Omental fat pad (tissue), 4 donors: Measurements from ENCODE around the gene MARS1. TPM values are rescaled to one million over a fixed set of nuclear protein-coding genes. Genes with fewer than 3 reads are reported as not detected.

Source experiments
- ATAC-seq: fragments of 150-250 bp; one replicate; pipeline ENCODE4 v1.9.1; 2016; ENCODE audit warnings: mild to moderate bottlenecking, moderate library complexity; ENCODE audit not compliant: low FRiP score
- DNase-seq: peaks from one replicate; pipeline ENCODE4 v3.0.0-alpha.2; 2019; ENCODE audit warnings: low spot score
- total RNA-seq, 4 donors: library from RNA; depleted of rRNA; stranded (reverse); fragments of >200 nt; gene quantifications; one replicate each; pipeline ENCODE4 v1.1.0, GENCODE V29; 2016
- TF ChIP-seq, protein P1 (sequence below), 3 donors: fragments of 450-650 bp; IDR thresholded peaks; one replicate each; pipeline ENCODE4 v1.5.1; 2016 to 2017; ENCODE audit warnings: antibody characterized with exemption in 3 of 3, mild to moderate bottlenecking in 3 of 3, moderate library complexity in 2 of 3

Gene MARS1
- total RNA-seq, 4 donors from 2014 or later: 53.5 to 108 (median 58.4) TPM

DNA sequence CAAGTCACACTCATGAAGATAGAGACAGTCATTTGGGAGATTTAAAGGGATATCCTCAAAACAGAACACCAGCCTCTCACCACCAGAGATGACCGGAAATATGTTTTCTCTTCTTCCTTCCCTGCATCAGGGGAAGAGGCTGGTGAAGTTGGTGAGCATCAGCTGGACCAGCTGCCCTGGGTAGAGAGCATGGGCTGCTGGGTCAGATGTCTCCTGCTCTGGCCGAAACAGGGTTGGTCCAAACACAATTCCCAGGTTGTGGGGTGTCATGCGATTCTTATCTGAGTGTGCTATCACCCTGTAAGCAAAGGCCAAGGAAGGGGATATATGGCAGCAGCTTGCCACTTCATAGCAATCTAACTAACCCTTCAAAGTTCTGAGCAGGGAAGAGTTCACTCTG, 15.5 kb upstream of the MARS1 start:
- ATAC-seq (no peak), DNase-seq (no peak)
- TF ChIP-seq, protein P1, sequence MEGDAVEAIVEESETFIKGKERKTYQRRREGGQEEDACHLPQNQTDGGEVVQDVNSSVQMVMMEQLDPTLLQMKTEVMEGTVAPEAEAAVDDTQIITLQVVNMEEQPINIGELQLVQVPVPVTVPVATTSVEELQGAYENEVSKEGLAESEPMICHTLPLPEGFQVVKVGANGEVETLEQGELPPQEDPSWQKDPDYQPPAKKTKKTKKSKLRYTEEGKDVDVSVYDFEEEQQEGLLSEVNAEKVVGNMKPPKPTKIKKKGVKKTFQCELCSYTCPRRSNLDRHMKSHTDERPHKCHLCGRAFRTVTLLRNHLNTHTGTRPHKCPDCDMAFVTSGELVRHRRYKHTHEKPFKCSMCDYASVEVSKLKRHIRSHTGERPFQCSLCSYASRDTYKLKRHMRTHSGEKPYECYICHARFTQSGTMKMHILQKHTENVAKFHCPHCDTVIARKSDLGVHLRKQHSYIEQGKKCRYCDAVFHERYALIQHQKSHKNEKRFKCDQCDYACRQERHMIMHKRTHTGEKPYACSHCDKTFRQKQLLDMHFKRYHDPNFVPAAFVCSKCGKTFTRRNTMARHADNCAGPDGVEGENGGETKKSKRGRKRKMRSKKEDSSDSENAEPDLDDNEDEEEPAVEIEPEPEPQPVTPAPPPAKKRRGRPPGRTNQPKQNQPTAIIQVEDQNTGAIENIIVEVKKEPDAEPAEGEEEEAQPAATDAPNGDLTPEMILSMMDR (IDR thresholded peaks at IDR 0.05): no peak

DNA sequence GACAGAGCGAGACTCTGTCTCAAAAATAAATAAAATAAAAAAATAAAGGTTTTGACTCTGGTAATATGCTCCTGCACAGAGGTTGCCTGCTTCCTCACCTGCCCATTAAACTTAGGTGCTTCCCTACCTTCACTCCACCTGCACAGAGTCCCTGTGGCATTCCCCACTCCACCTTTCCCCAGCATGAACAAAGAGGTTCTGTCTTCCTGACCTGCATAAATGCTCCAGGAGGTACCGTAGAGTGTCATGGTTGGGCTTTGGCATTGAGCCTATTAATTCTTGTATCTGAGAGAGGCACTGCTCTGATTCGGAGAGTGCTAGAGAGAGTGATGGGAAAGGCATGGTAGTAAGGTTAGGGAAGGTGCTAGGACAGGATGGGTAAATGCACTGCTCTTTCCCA, 14.5 kb upstream of the MARS1 start:
- DNase-seq (no peak), ATAC-seq (no peak)
- TF ChIP-seq, protein P1 (IDR thresholded peaks at IDR 0.05): no peak

DNA sequence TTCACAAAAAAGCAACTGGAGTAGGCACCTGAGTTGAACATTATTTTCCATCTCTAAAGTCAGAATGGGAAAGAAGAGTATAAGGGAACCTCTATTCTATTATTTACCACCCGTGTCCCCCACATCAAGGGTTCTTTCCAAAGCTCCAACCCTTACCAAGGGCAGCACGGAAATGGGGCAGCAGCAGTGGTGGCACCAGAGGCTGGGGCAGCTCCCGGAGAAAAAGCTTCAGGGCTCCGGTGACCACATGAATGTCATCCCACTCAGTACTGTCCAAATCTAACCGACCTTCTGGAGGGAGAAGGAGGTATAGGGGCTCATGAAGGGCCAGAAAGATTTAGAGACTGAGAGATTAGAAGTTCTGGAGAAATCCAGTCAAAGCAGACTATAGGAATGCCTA, 14.0 kb upstream of the MARS1 start:
- TF ChIP-seq, protein P1 (IDR thresholded peaks at IDR 0.05): no peak
- DNase-seq: no peak
- no peak for ATAC-seq

DNA sequence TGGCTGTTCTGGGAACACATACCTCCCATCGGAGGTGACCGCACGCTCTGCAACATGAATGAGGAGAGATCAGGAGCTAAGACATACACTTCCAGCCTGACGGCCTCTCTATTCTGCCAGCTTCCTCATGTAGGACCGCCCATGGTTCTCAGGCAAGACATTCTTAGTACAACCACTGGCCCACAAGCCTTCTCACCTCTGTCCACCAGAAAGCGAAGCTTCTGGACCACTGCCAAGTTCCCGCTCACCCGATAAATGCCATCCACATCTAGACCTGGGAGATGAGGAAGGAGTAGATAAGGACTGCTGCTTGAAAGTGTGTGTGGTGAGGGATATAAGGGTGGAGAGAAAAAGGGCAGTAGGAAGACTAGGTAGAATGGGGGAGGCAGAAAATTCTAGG, 13.4 kb upstream of the MARS1 start:
- DNase-seq (no peak), ATAC-seq (no peak)
- TF ChIP-seq, protein P1 (IDR thresholded peaks at IDR 0.05): no peak

DNA sequence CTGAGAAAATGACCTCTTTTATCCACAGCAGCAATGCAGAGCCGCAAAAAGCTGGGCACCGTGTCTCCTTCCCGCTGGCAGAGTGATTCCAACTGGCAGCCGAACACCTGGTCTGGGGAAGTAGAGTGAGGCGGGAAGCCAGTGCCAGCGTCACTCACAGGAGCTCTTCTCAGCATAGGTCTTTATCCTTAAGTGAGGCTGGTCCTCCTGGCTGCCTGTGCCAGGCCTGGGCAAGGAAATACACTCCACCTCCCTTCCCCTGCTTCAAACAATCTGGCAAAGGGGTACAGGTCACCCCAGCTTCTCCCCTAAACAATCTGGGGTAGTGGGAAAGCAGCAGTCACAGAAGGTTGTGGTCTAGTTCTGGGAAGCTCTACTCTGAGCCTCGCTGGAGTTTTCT, 13.0 kb upstream of the MARS1 start:
- TF ChIP-seq, protein P1 (IDR thresholded peaks at IDR 0.05): no peak
- DNase-seq: no peak
- ATAC-seq: no peak

DNA sequence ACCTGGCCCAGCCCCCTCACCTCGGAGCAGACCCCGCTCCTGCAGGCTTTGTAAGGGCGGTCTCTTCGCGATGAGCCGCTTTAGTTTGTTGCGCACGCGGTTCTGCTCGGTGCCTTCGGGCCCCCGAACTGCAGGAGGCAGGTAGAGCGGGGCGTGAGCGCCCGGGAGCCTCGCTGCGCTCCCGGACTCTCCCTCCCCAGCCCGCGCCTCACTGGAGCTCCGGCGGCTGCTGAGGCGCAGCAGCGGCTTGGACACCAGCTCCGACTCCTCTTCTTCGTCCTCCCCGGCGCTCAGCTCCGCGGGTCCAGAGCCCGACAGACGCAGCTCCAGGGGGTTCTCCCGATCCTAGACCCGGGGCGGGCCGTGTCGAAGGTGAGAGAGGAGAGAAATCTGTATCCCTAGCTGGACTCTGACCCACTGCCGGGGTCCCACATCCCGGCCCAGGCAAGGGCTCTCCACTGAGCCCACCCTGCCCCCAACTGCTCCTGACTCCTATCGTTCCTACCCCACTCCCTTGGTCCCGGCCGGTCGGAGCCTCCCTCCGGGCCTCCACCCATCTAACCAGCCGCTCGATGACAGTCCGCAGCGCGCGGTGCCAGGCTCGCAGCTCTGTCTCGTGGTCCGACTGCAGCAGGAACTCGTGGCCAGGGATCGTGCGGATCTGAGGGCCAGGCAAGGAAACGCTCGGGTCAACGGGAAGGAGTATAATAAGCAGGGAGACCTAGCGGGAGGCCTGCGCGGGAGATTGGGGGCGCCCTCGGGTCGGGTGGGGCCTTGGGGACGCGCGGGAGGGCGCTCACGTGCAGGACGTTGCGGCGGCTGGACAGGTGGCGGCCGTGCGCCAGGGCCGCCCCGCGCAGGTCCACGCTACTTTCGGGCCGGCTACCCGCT, 12.4 kb upstream of the MARS1 start:
- DNase-seq: no peak
- TF ChIP-seq, protein P1 (IDR thresholded peaks at IDR 0.05): no peak
- no peak for ATAC-seq
